CD4-positive, alpha-beta T cell treated with Interferon alpha-2 for 1 hour (primary cell): ENCODE measurements around the gene CLASP1.
"Not testable (repeated sequence)": the region's sequence is repeated elsewhere in the genome, so short reads cannot be mapped to it uniquely, and the experiment has no call there.

Experiments
- DNase-seq, 2 donors: peaks; one replicate each; pipeline ENCODE4 v3.0.0-alpha.2; 2020 to 2022

Gene CLASP1

DNA sequence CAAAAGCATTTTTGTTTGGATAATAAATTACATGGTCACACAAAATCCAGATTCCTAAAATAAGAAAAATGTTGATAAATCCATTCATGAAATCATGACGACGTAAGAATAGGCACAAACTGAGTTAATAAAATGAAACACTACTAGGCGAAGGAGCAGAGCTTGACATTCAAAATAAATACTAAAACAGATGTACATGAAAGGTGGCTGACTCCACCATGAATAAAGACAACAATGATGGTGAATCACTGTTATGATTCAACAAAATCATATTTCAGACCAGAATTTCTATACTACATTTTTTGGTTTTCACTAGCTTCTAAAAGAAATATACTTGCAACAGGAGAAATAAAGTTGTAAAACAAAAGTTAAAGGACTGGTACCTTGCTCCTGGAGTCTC, 240.6 kb downstream of the CLASP1 start:
- DNase-seq: no peak

DNA sequence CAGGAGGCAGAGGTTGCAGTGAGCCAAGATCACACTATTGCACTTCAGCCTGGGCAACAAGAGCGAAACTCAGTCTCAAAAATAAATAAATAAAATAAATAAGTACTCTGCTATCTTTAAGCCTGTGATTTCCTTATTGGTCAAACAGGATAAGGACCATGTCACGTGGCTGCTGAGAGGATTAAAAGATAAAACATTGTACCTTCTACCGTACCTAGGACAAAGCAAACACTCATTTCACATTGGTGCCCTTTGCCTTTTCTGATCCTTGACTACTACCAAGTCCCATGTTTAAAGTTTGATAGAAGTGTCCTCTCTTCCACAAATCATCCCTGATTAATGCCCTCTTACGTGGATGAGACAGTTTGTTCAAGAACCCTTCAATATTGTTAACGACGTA, 244.0 kb downstream of the CLASP1 start:
- DNase-seq: no peak

DNA sequence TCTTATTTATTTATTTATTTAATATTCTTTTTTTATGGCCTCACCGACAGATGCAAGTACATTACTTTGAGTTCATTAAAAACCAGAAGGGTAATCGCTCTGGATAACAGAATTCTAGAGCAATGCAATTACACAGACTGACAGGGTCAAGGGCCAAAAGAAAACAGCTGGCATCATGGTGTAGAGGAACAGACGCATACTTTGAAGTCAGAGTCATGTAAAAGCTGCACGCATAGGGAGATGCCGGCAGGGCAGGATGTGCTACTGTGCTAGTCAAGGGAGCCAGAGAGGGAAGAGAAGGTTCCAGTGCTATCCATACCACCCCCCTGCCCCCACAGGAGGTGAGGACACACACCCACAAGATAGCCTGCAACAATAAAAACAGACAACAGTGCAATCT, 249.1 kb downstream of the CLASP1 start:
- no peak for DNase-seq

DNA sequence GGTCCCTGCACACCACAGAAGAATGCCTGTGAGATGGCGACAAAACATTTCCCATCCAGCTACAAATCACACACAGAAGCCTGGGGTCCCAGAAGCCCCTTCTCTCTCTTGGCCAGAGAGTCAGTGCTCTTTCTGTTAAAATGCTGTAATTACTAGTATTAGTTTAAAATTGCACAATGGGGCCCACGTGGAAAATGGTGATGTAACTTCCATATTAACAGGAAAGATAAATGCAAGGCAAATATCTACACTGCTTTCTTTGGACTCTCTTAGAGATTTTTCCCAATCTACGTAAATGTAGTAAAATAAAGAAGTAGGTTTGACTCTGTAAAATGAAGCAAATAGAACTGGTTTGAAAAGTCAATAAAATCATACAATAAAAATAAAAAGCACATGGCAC, 250.4 kb downstream of the CLASP1 start:
- no peak for DNase-seq

DNA sequence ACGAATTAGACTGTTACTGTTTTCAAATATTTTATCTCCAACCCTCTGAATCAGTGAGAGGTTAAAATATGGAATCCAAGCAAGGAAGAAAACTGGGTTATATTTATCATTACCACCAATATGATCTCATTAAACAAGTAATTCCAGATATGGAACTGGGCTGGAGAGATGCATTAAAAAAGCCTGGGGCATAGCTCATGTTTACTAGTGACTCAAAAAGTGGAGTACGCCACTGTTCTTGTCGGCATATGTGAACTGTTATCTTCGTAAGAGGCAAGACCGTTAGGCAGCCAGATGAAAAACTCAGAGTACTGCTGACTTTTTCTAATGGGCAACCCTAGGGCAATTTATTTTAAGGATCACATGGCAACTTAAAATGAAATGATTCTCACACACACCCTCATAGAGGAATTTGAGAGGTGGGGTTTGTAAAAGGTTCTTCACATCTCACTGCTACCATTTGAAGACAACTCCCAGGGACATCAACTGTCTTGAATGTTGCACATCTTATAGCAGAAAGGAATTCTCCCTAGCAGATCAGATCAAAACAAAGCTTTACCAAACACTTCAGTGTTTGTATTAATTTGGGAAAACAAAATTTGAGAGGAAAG, 259.1 kb downstream of the CLASP1 start:
- DNase-seq: no peak

DNA sequence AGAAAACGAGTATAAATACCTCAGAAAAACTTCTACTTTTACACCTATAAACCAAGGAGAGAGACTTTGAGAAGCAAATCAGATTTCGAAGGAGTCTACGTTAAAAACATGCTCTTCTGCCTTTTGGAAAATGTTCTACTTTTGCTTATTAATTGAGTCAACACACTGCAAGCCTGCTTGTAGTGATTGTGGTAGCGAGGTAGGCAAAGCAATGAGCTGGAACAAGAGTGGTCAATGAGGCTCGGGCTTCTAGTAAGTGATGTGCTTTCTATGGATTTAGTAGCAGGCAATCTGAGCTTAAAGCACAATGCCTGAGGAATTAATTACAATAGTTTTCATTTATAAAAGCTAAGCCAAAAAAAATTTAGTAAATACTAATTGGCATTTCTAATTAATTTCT, 260.9 kb downstream of the CLASP1 start:
- no peak for DNase-seq

DNA sequence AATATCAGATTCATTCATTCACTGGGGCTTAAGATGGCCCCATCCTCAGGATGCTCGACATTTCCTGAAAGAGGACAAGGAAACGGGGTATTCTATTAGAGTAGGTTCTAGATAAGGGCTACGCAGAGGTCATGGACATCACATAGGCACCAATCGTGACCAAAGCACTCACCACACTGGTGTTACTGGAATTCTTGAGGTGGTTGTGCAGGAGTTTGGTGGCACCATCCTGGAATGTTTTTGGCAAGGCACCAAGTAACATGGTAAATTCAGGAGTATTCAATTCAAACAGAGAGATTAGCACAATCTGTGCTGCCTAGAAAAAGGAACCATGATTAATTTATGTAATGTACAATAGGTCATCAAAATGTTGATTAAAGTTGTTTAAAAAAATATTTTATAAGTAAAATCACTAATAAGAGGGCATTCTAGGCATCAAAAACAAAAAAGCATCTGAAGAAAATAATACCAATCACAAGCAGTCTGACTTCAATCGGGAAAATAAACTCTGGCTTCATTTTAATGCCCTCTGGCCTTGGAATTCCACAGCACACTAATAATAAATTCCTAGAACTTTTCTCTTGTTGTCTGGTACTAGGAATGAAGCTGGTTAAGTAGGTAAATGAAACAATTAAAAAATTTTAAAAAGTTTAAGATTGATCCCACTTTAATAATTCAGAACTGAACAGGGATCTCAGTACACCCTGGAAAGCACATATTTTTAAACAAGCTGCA, 261.5 kb downstream of the CLASP1 start:
- DNase-seq: no peak

DNA sequence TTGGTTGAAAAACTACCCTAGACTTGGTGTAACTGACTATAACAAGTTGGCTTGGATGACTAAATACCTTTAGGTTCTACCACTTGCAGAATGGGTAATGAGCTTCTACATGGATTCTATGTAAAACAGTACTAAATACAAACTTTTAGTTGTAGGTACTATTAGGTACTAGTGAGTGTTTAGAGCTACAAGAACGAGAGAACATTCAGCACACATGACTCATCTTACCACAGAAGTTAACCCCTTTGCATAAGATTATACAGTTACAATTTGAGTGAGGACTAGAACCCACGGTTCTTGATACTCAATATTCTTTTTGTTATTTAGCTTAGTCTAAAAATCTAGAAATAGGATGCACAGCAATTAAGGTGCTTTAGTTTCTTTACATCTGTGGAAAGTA, 262.6 kb downstream of the CLASP1 start:
- DNase-seq: no peak

DNA sequence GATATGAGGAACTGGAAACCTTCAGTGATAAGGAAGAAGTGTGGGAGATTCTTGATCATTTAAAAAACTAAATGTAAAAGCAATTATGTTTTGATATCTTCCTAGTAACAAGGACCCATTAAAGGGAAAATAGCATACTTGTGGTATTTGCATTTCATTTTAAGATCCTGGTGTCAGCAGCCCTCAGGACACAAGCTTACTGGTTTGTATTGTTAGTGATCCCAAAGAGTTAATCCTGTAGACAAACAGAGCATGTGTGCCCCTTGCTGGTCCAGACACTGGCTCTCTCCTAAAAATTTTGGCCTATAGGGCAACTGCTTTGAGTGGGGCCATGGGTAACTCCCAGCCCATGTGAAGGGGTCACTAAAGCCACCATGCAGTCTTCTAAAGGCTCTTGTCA, 263.2 kb downstream of the CLASP1 start:
- no peak for DNase-seq

DNA sequence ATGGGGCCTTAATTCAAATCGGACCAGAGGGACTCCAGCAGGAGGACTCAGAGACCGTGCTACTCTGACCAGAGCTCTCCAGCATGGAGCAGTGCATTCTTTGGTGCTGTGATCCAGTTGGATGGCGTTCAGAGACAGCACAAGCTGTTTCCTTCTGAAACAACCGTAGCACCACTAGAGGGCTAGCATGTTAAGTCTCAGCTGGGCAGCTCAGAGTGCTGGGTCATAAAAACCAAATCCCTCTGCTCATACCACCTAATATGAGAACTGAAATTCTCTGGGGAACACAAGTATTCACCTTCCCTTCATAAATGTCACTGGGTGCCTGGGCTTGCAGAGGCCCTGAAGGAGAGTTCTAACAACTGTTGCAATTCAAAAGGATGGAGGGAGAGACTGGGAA, 266.5 kb downstream of the CLASP1 start:
- no peak for DNase-seq

DNA sequence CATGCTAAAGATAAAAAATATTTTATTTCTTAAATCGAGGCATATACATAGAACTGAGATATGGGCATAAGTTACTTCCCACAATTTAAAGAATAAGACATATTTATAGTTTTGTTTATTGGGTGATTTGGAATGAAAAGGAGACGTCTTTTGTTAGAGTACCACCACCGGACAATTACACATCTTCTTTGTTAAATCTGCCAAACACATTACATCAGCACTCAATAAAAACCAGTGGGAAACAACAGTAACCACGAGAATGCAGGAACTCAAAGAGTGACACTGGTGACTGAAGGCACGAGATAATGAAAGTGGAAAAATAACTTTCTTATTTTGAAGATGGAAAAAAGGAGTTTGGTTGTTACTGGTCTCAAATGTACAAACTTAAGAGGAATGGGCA, 271.6 kb downstream of the CLASP1 start:
- no peak for DNase-seq

DNA sequence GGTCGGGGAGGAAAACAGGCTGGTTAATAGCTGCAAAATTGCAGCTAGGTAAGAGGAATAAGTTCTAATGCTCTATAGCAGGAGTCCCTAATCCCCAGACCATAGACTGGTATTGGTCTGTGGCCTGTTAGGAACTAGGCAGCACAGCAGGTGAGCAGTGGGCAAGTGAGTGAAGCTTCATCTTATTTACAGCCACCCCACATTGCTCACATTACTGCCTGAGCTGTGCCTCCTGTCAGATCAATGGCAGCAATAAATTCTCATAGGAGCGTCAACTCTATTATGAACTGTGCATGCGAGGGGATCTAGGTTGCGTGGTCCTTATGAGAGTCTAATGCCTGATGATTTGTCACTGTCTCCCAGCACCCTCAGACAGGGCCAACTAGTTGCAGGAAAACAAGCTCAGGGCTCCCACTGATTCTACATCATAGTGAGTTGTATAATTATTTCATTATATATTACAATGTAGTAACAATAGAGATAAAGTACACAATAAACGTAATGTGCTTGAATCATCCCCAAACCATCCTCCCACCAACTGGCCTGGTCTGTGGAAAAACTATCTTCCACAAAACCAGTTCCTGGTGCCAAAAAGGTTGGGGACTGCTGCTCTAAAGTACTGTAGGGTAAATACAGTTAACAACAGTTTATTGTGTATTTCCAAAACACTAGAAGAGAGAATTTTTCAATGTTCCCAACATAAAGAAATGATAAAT, 272.6 kb downstream of the CLASP1 start:
- DNase-seq: no peak

DNA sequence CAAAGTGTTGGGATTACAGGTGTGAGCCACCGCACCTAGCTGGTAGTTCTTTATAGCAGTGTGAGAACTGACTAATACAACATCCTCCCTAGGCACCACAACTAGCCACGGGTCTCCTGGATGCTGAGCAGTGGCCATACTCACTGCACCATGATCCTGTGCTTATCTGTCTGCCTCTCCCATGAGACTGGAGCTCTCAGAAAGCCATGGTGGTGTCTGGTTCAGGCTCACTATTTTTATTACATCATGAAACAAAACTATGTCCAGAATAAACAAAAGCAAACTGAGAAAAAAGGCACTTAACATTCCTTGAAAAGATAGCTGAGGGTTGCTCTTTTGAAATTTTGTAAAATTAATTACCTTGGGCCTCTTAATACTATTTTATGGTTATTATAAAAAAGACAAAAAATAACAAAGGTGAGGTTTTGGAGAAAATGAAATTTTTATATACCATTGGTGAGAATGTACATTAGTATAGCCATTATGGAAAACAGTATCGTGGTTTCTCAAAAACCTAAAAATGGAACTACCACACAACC, 273.6 kb downstream of the CLASP1 start:
- DNase-seq: no peak

DNA sequence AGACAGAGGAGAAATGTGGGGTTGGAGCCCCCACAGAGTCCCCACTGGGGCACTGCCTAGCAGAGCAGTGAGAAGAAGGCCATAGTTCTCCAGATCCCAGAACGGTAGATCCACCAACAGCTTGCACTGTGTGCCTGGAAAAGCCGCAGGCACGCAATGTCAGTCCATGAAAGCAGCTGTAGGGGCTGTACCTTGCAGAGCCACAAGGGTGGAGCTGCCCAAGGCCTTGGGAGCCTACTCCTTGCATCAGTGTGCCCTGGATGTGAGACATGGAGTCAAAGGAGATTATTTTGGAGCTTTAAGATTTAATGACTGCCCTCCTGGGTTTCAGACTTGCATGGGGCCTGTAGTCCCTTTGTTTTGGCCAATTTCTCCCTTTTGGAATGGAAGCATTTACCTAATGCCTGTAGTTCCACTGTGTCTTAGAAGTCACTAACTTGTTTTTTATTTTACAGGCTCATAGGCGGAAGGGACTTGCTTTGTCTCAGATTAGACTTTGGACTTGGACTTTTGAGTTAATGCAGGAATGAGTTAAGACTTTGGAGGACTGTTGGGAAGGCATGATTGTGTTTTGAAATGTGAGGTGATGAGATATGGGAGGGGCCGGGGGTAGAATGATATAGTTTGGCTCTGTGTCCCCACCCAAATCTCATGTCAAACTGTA, 274.7 kb downstream of the CLASP1 start:
- DNase-seq: not testable (repeated sequence)

DNA sequence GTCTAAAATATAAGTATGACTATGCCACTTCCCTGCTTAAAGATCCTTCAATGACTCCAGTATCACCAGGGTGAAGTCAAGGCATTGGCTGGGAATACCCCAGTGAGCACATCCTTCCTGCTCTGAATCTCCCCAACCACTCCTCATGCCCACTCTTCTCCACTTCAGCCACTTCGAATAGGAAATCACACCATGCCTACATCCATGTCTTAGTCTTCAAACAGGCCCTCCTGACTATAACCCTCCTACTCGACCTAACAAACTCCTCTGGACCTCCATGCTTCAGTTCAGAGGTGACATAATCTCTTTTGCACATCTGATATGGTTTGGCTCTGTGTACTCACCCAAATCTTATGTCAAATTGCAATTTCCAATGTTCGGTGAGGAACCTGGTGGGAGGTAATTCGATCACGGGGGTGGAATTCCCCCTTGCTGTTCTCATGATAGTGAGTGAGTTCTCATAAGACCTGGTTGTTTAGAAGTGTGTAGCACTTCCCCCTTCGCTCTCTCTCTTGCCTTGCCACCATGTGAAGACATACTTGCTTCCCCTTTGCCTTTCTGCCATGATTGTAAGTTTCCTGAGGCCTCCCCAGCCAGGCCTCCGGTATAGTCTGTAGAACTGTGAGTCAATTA, 276.4 kb downstream of the CLASP1 start:
- no peak for DNase-seq

DNA sequence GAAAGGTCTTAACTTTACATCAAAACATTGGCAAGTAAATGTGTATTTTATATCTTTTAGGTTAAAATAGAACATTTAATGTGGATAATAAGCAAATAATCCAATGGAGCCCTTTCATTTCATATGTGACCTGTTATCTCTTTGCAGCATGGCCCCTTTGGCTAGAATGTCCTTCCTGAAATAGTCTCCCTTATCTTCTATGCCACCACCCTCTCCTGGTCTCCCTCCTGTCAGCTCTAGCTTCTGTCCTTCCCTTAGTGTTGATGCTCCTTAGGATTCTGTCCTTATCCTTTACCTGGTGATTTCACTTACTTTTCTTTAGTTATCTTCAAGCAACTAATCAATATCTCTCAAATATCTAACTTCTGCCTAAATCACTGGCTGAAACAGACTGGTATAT, 277.2 kb downstream of the CLASP1 start:
- no peak for DNase-seq

DNA sequence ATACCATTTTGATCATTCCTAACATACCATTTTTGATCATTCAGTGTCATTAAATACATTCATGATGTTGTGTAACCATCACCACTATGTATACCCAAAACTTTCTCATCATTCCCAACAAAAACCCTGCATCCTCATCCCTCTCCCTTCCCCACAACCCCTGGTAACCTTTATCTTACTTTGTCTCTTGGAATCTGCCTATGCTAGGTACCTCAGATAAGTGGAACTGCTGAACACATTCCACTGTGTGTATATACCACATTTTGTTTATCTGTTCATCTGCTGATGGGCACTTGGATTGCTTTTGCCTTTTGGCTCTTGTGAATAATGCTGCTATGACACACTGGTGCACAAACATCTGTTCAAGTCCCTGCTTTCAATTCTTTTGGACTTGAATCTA, 280.4 kb downstream of the CLASP1 start:
- DNase-seq: no peak

DNA sequence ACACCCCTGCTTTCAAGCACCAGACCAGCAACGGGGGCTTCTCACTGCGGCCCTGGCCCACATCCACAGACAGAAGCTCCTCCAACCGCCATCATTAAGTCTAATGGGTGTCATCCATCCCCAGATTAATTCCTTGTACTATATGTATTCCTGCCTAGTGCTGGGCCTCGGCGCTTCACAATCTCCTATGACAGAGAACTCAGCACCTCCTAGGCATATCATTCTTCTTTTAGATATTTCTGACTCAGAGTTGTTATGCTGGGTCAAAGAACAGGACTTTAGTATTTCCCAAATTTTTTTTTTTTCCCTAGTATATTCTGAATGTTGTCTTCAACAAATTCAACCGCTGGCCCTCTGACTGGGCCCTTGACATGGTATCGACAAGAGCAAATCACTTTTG, 281.1 kb downstream of the CLASP1 start:
- no peak for DNase-seq

DNA sequence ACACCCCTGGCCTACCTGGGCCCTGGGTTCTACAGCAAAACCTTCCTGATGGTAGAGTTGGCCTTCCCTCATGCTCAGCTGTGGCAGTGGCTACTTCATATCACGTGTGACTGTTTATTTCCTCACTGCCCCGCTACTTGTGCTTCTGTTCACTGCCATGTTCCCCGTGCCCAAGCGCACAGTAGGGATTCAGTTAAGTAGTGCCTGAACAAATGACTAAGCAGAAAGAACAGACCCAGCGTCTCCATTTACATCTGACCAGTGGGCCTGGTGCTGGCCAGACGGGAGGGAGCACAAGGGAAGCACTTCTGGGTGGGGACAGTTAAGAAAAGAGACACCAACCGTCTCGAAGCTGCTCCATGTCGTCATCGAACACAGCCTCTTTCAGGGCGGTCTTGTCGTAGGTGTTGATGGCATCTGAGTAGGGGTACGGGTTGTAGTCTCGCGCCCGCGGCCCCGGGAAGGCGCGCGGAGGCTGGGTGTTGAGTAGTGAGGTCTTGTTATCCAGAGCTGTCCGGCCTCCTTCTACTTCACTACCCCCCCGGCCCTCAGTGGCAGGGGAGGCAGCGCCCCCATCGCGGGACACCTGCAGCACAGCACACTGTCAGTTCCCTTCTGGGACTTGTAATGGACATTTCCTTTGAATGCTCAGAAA, 281.9 kb downstream of the CLASP1 start:
- no peak for DNase-seq

DNA sequence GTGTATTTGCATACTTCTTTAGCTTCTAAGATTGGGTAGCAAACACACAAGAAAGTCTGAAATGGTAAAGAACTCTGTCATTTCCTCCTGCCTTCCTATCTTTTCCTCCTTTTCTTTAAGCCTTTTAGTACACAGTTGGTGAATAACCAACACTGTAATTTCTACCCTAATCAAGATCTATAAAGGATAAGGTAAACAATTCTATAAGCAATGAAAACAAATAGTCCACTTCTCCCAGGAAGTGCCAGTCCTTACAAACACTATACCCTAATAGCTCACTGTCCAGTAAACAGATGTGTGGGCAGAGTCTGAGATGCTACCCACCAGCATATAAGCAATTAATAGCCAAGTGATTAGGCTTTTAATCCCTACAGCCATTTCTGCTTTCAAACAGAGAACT, 283.2 kb downstream of the CLASP1 start:
- DNase-seq: no peak

DNA sequence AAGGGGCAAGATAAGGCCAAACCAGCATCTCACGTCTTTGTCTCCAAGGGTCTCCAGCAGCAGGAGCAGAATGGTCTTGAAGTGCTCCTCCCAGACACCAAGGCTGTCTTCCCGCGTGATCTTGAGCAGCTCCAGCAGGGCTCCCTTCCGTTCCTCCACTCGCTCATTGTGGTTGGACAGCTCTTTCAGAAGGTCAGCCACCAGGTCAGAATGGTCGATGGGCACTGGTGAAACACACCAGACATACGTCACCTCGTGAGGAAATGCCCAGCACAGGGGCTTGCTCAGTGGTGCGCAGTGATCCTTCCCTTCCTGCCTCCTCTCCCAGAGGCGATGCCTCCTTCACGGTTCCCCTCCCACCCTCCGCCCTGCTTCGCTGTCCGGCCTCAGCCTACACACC, 284.2 kb downstream of the CLASP1 start:
- no peak for DNase-seq

DNA sequence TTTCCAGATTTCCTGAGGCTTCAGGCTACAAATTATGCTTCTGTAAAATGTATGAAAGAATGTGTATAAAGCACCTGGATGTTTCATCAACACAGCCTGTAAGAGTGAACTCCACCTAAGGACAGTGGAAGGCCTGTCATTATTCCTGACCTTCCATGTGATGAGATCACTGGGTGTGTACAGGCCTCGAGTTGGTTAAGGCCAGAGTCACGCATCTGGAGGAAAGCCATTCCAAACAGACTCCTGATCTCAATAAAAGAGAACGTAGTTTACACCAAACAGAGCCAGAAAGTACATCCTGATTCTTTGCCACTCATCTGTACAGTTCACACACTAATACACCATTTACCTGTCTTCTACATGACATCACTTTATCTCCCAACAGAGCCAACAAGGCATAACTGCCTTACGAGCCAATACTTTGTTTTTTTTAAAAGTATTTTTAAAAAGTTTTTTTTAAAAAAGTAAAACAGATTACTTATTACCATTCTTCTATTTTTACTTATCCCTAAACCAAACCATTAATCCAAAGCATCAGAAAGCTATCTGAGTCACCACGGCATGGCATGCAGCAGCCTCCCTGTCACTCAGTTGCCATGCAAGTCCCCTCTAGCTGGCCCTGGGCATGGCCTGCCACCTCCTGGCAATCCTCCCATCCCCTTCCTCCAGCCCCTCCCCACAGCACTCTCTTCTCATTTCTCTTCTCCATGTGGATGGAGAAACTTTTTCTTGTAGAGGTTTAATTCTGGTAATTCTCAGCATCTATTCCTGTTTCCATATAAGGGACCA, 285.4 kb downstream of the CLASP1 start:
- DNase-seq: no peak
